Keratinocyte (primary cell): ENCODE measurements around the gene NDUFS6. TPM values are rescaled to one million over a fixed set of nuclear protein-coding genes. Genes with fewer than 3 reads are reported as not detected.

Experiments used
- DNase-seq: peaks from one replicate; pipeline ENCODE4 v3.0.0-alpha.2; 2011; ENCODE audit warnings: low read depth, missing footprints, low spot score
- FAIRE-seq: peaks from 2 replicates; lab custom pipeline; 2011; peaks lifted over from hg19 to GRCh38; lab: Jason Lieb, UNC
- H2AFZ ChIP-seq: 2 replicates; pipeline ENCODE4 v1.6.0; 2012; ENCODE audit warnings: low read length, control low read depth, inconsistent platforms; ENCODE audit not compliant: control insufficient read depth
- H3K27ac ChIP-seq: 2 replicates; pipeline ENCODE4 v1.5.1; 2011; ENCODE audit warnings: low read length; ENCODE audit not compliant: control insufficient read depth, insufficient read depth
- H3K27me3 ChIP-seq: 3 replicates; pipeline ENCODE4 v1.6.0; 2011; ENCODE audit warnings: low read length; ENCODE audit not compliant: control insufficient read depth, insufficient read depth; ENCODE audit errors: extremely low read depth
- H3K36me3 ChIP-seq, 2 experiments: 2 replicates in 1 of 2; 3 replicates in 1 of 2; pipeline ENCODE4 v1.5.1; 2011; ENCODE audit warnings: low read length in 2 of 2, mild to moderate bottlenecking in 1 of 2; ENCODE audit not compliant: control insufficient read depth in 2 of 2, insufficient read depth in 2 of 2; ENCODE audit errors: extremely low read depth in 1 of 2
- H3K4me1 ChIP-seq: 3 replicates; pipeline ENCODE4 v1.5.1; 2011; ENCODE audit warnings: low read length; ENCODE audit not compliant: control insufficient read depth, insufficient read depth; ENCODE audit errors: extremely low read depth
- H3K4me2 ChIP-seq: 3 replicates; pipeline ENCODE4 v1.6.0; 2011; ENCODE audit warnings: low read depth, low read length; ENCODE audit not compliant: control insufficient read depth, insufficient read depth; ENCODE audit errors: extremely low read depth
- H3K4me3 ChIP-seq, 3 experiments: fragments of 200-600 bp in 1 of 3; sonication (generic) in 1 of 3; 2 replicates in 2 of 3; 3 replicates in 1 of 3; pipeline ENCODE4 v1.5.1; 2011 to 2016; ENCODE audit warnings: low read length in 3 of 3, mild to moderate bottlenecking in 3 of 3, control low read depth in 2 of 3, inconsistent platforms in 1 of 3, low read depth in 1 of 3, mixed read lengths in 1 of 3, mixed run types in 1 of 3, moderate library complexity in 1 of 3; ENCODE audit not compliant: control insufficient read depth in 2 of 3, insufficient read depth in 2 of 3; ENCODE audit errors: extremely low read depth in 1 of 3
- H3K79me2 ChIP-seq: 2 replicates; pipeline ENCODE4 v1.6.0; 2012; ENCODE audit warnings: low read length; ENCODE audit not compliant: control insufficient read depth, insufficient read depth
- H3K9ac ChIP-seq: 3 replicates; pipeline ENCODE4 v1.6.0; 2011; ENCODE audit warnings: low read length; ENCODE audit not compliant: control insufficient read depth, insufficient read depth; ENCODE audit errors: extremely low read depth
- H3K9me1 ChIP-seq: 3 replicates; pipeline ENCODE4 v1.6.0; 2011; ENCODE audit warnings: low read length; ENCODE audit not compliant: control insufficient read depth, insufficient read depth; ENCODE audit errors: extremely low read depth
- H3K9me3 ChIP-seq: 2 replicates; pipeline ENCODE4 v1.5.1; 2012; ENCODE audit warnings: low read depth, low read length; ENCODE audit not compliant: control insufficient read depth
- H4K20me1 ChIP-seq: 3 replicates; pipeline ENCODE4 v1.6.0; 2011; ENCODE audit warnings: low read length; ENCODE audit not compliant: control insufficient read depth, insufficient read depth; ENCODE audit errors: extremely low read depth
- CTCF ChIP-seq, 3 experiments: IDR thresholded peaks in 1 of 3; conservative IDR thresholded peaks in 1 of 3; optimal IDR thresholded peaks in 1 of 3; 2 replicates in 2 of 3; 3 replicates in 1 of 3; pipeline versions ENCODE3 to v1.5.1; 2011; ENCODE audit warnings: low read length in 3 of 3, mild to moderate bottlenecking in 3 of 3, moderate library complexity in 2 of 3, control low read depth in 1 of 3, inconsistent platforms in 1 of 3; ENCODE audit not compliant: insufficient read depth in 2 of 3; ENCODE audit errors: extremely low read depth in 1 of 3
- EZH2 ChIP-seq: IDR thresholded peaks from one replicate; pipeline ENCODE4 v1.6.1; 2012; ENCODE audit warnings: inconsistent platforms, mild to moderate bottlenecking, low read length, moderate library complexity
- dilution Hi-C: fragments of 300-500 bp; cut with MboI; formaldehyde crosslinking; loops from one replicate; pipeline ENCODE4 v1.7.0; 2020; ENCODE audit warnings: low sequenced_read_pairs; ENCODE audit not compliant: extremely low pct_ligation_motif_present
- polyA plus RNA-seq, 5 experiments: library from polyadenylated mRNA; depleted of rRNA in 3 of 5; stranded (reverse) in 3 of 5; stranded (forward) in 1 of 5; unstranded in 1 of 5; fragments of >200 nt; gene quantifications; 1 replicate in 1 of 5; 2 replicates in 3 of 5; 3 replicates in 1 of 5; pipeline versions ENCODE4 v1.2.1 to v1.2.3, GENCODE V29; 2011 to 2012; ENCODE audit warnings: missing spikeins in 2 of 5, low read depth in 1 of 5, low replicate concordance in 1 of 5

NDUFS6 gene
- polyA plus RNA-seq, 1 donor (not counting 4 experiments of a cell fraction or from before 2014, with no cell fraction given), result 66.3 TPM

GRCh38 chr5:1808439-1808838 lies 7.2 kb downstream of the NDUFS6 start:
- peak overlapping the region in 1 of 3 experiments; percentile 33 for H3K4me3 ChIP-seq
- peaks cover 4% of the 10 kb centered on the region for H3K9me3 ChIP-seq
- peaks cover 13% of the 10 kb centered on the region for H3K4me1 ChIP-seq
- H3K36me3 ChIP-seq, result peaks cover 35 to 70% of the 10 kb centered on the region in 2 experiments
- dilution Hi-C loops, result no loop called here
- H3K4me2 ChIP-seq, result peak overlapping the region; percentile 54
- no peaks in the 10 kb centered on the region for H3K9me1 ChIP-seq
- H3K27ac ChIP-seq, result peak overlapping the region; percentile 58
- no peak for TF ChIP-seq CTCF (optimal IDR thresholded peaks at IDR 0.05 in 1 of 3, IDR thresholded peaks at IDR 0.05 in 1 of 3, conservative IDR thresholded peaks at IDR 0.05 in 1 of 3; ENCODE audit: extremely low read depth in 1 of 3, insufficient read depth in 2 of 3, low read length in 3 of 3)
- no peak for TF ChIP-seq EZH2
- peaks cover 81% of the 10 kb centered on the region for H3K79me2 ChIP-seq
- no peaks in the 10 kb centered on the region for H4K20me1 ChIP-seq
- peak; percentile 73 for DNase-seq
- no peak overlapping the region for H3K9ac ChIP-seq
- FAIRE-seq, result peak; percentile 85
- no peaks in the 10 kb centered on the region for H3K27me3 ChIP-seq
- H2AFZ ChIP-seq, result no peak overlapping the region

- Histone ChIP-seq H3K4me3 (no peak overlapping the region), H3K36me3 (peaks cover 33 to 70% of the 10 kb centered on the region in 2 experiments), H3K79me2 (peaks cover 76% of the 10 kb centered on the region), H3K27me3 (no peaks in the 10 kb centered on the region), H3K9me3 (peaks cover 4% of the 10 kb centered on the region), H3K4me1 (peaks cover 13% of the 10 kb centered on the region), H2AFZ (no peak overlapping the region), H3K4me2 (no peak overlapping the region), H4K20me1 (peaks cover 4% of the 10 kb centered on the region), H3K27ac (no peak overlapping the region), H3K9ac (no peak overlapping the region), H3K9me1 (no peaks in the 10 kb centered on the region)
- dilution Hi-C loops, result no loop called here
- no peak for FAIRE-seq
- TF ChIP-seq CTCF (optimal IDR thresholded peaks at IDR 0.05 in 1 of 3, IDR thresholded peaks at IDR 0.05 in 1 of 3, conservative IDR thresholded peaks at IDR 0.05 in 1 of 3; ENCODE audit: extremely low read depth in 1 of 3, insufficient read depth in 2 of 3, low read length in 3 of 3), result no peak
- TF ChIP-seq EZH2, result no peak
- no peak for DNase-seq
Observed at GRCh38 chr5:1809416-1810035, 8.3 kb downstream of the NDUFS6 start.
